Stimulated activated naive CD4-positive, alpha-beta T cell (primary cell): ENCODE data around the gene SKI.

Source experiments
- DNase-seq, 6 experiments: peaks; one replicate each; lab custom pipeline; 2025; lab: John Stamatoyannopoulos, UW

SKI gene

GRCh38 chr1:2228157-2228594, at the start of gene SKI:
SKI (plus strand) TSS chr1:2228319; CDS start chr1:2228767, 448 bp downstream.
- no peak for DNase-seq

GRCh38 chr1:2178875-2179274, 49.2 kb upstream of the SKI start:
- no peak for DNase-seq

- no peak for DNase-seq
Measured at GRCh38 chr1:2179283-2180013, 48.7 kb upstream of the SKI start.

- DNase-seq = no peak
Measured at GRCh38 chr1:2180297-2181245, 47.5 kb upstream of the SKI start.

DNA sequence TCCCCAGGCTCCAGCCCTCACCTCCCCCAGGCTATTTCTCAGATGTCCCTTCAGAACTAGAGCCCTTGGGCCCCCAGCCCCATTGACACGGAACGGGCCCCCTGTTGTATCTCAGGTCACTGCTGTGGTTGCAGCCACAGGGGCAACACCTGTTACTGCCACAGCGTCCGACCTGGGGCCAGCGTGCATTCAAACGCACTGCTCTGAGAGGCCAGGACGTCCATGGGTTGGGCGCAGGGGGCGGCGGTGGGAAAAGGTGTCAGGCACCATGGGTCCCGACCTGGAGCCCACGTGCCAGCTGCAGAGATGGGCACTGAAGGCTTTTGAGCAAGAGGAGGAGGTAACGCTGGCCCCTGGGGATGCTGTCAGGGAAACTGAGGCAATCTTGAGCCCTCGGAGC, 46.8 kb upstream of the SKI start:
- DNase-seq = no peak

DNA sequence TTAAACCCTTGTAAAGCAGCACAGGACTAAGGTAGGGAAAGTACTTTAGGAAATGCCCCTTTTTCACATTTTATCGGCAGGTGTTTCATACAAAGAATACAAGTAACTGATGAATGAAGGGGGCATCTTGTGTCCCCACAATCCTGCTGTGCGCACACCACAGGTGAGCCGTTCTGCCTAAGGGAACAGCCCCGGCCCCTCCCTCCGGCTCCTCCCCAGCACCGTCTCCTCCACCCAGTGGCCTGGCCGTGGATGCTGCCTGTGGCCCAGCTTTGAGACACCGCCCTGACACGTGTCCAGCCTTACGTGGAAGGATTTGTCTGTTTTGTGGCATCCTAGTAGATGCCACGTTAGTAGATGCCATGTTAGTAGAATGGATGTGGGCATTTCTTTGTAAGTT, 46.4 kb upstream of the SKI start:
- no peak for DNase-seq

- no peak for DNase-seq
Measured at GRCh38 chr1:2182376-2182775, 45.7 kb upstream of the SKI start.

GRCh38 chr1:2183937-2184334, 44.2 kb upstream of the SKI start:
- no peak for DNase-seq

GRCh38 chr1:2184531-2184930, 43.6 kb upstream of the SKI start:
- no peak for DNase-seq

- DNase-seq = no peak
Measured at GRCh38 chr1:2184934-2185333, 43.2 kb upstream of the SKI start.

DNA sequence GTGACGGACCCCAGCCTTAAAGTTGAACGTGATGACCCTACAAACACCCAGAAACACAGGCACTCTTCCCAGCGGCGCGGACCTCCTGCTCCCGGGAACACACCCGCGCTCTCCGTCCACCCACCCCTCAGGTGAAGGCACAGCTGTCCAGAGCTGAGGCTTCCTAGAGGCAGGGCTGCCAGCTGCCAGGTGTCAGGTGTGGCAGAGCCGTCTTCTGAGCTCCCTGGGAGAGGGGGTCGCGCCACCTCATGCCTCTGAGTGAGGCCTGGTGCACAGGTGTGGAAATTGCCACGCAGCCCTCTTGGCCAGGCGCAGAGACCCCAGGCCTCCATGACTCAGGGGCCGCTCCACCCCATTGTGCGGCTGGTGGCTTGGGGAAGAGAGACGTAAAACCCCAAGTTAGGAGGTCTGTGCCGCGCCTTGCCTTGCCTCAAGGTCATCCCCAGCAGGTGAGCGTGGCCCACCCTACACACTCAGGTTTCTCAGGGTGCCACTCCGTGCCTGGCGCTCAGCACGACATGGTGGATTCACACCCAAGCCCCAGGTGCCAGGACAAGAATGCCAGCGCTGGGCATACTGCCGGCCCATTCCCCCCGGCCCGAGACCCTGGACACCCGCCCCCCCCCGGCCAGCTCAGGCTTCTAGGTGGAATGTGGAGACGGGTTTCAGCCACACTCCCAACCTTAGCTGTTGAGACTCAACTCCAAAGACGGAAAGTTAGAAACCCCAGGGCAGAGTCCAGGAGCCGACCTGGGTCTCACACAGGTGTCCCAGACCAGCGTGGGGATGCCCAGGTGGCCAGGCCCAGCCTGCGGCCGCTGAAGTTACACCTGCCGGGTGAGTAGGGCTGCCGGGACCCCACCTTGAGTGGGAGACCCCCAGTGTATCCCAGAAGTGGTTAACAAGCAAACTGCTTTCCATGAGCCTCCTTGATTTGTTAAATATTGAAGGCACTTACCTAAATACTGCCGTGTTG, 42.0 kb upstream of the SKI start:
- DNase-seq = no peak

- no peak for DNase-seq
Measured at GRCh38 chr1:2186901-2187300, 41.2 kb upstream of the SKI start.

- DNase-seq = no peak
Measured at GRCh38 chr1:2187619-2188018, 40.5 kb upstream of the SKI start.

DNA sequence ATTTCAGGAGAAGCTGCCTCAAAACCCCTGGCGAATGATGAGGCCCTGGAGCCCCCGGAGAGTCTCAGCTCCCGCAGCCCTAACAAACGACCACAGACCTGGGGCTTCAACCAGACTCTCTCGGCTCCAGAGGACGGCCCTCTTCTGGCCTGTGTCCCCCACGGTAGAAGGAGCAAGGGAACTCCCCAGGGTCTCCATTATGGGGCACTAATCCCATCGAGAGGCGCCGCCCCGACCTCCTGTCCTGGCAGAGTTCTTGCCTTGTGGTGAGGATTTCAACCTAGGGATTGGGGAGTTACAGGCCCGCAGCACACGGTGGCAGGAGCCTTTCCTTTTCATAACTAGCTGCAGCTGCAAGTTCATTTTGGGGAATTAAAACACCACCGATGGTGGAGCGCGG, 39.8 kb upstream of the SKI start:
- DNase-seq = no peak

- peak; percentile 85 to 92 (median 90) for DNase-seq
Measured at GRCh38 chr1:2189459-2190425, 38.4 kb upstream of the SKI start.

DNA sequence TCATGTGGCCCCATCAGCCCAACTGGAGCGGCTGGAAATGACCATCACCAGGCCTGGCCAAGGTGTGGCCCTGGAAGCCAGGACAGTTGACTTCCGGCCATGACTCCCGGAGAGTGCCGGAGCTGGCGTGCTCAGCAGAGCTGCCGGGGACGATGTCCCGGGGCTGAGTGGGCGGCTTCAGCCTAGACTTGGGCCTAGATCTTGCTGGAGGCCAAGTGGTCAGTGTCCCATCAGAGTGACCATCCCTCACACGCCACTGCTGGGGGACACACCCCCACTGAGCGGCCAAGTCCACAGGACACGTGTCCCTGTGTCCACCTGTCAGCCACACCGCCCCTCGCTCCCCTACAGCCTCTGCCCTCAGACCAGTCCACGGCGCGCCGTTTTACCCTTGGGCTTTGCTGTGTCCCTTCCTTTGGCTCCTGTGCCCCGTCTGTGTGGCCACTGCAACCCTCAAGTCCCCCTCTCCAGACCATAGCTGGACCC, 37.6 kb upstream of the SKI start:
- DNase-seq = no peak

GRCh38 chr1:2192031-2192995, 35.8 kb upstream of the SKI start:
- DNase-seq = no peak

DNA sequence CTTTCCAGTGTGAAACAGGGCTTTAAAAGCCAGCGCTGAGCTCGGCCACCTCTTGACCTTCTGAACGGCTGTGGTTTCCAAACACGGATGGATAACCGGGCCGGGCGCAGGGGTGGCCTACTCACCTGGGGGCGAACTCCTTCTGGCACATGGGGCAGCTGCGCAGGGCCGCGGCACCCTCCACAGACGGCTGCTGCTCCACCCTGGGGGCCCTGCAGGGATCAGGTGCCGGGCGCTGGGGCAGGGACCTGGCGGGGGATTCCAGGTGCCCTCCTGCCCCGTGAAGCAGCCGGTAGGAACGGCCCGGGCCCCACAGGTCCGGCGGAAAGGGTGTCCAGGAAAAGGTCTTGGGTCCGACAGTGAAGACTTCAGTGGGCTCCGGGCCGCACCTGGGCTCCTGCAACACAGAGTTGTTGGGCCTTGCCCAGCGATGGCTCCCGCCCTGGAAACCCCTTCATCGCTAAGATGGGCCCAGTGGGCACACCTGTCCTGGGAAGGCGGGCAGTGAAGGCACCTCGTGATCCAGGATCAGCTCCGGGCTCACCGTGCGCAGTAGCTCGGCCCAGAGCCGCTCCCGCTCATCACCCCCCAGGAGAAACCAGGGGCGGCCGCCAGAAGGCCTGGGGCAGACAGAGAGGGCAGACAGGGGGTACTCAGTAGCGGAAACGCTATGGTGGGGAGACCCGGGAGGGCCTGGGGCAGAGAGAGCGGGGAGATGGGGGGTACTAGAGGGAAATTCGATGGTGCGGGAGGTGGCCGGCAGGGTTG, 34.4 kb upstream of the SKI start:
- no peak for DNase-seq
